Astrocyte (in vitro differentiated cells and primary cell): ENCODE results near the gene BTBD8.

Experiments used
- EZH2 ChIP-seq: IDR thresholded peaks from 2 replicates; pipeline ENCODE4 v1.6.1; 2012; ENCODE audit warnings: mild to moderate bottlenecking, low read length, inconsistent platforms; ENCODE audit not compliant: insufficient read depth
- TF ChIP-seq, protein P1 (sequence below): IDR thresholded peaks from 2 replicates; pipeline ENCODE4 v1.5.1; 2011; ENCODE audit warnings: low read depth, mild to moderate bottlenecking, inconsistent platforms, low read length, moderate library complexity; ENCODE audit not compliant: insufficient read depth

GRCh38 chr1:92065042-92065441, 15.1 kb upstream of the BTBD8 start:
- TF ChIP-seq, protein P1, sequence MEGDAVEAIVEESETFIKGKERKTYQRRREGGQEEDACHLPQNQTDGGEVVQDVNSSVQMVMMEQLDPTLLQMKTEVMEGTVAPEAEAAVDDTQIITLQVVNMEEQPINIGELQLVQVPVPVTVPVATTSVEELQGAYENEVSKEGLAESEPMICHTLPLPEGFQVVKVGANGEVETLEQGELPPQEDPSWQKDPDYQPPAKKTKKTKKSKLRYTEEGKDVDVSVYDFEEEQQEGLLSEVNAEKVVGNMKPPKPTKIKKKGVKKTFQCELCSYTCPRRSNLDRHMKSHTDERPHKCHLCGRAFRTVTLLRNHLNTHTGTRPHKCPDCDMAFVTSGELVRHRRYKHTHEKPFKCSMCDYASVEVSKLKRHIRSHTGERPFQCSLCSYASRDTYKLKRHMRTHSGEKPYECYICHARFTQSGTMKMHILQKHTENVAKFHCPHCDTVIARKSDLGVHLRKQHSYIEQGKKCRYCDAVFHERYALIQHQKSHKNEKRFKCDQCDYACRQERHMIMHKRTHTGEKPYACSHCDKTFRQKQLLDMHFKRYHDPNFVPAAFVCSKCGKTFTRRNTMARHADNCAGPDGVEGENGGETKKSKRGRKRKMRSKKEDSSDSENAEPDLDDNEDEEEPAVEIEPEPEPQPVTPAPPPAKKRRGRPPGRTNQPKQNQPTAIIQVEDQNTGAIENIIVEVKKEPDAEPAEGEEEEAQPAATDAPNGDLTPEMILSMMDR, result no peak
- no peak for TF ChIP-seq EZH2
